HG03095 (cell line): ENCODE measurements around the gene PRELP.

Experiments used
- ATAC-seq: cut with Tn5 transposase; IDR thresholded peaks from one replicate; pipeline ENCODE4 v1.9.1; 2021; ENCODE audit warnings: moderate library complexity; ENCODE audit not compliant: unreplicated experiment

Gene PRELP

DNA sequence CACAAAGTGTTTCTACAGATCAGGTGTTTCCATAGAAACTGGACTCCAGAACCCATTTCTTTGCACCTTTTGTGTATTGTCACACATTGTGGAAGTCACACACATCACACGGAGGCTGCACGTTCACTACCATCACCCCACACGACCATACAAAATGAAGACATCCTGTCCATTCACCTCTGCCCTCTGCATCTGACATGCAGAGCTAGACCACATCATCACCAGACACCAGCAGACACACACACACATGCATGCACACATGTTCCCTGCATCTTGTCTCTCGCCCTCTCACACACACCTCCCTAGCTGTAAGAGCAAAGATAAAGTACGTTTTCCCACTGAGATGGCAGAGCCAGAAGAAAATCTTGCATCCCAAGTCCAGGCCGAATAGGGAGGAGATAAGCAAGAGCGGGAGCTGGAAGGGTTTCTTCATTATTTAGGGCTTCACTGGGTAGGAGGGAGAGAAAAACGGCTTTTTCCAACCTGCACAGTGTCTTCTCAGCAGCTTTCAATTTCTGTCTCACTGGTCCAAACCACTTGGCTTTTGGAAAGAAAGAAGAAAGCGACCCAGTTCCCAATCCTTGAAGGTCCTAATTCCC is 709 bp downstream of the PRELP start:
- ATAC-seq, result no peak

DNA sequence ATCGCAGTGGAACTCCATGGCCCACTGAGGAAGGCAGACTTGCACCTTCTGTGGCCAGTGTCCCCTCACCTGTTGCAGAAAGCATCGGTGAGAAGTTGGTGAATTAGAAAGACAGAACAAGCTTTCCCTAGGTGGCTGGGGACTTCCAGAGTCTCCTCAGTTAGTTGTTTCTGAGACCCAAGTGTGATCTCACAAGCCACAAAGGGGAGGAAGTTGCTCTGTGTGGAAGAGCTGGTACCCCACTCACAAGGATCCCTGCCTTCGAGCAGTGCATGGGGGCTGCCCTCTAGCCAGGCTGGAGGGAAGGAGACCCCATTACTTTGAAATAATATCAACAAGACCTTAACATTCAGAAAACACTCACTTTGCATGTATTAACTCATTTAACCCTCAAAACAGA is 2.1 kb downstream of the PRELP start:
- no peak for ATAC-seq

DNA sequence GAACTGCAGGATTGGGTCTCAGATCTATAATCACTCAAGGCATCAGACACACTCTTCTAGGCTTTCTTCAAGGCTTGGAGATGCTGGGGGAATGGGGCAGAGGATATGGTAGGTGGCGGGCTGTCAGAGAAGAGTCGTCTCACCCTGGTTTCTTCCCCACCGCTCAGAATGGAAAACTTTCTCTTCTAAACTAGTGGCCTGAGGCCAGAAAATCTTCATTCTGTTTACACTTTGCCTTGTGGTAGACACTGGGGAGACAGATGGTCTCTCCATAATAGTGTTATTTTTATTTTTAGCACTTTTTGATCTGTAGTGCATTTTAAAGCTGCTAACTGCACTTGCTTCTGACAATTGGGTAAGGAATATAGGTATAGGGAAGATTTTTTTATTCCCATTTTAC is 2.6 kb downstream of the PRELP start:
- no peak for ATAC-seq

DNA sequence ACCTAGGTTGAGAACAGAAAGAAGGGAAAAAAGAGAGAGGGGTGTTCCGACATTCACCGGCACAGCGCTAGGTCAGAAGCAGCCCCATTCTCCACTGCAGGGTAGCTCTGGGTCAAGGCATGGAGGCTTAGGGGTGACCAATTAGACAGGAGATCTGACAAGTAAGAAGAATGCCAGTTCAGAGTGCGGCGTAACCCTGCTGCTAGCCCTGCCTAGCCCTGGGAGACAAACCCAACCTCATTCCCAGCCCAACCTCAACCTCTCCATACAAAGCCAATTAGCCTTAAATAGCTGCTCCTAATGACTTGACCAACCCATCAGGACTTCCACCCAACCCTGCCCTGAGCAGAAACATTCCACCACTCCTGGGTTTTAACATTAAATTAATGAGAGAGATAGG is 3.4 kb downstream of the PRELP start:
- no peak for ATAC-seq

DNA sequence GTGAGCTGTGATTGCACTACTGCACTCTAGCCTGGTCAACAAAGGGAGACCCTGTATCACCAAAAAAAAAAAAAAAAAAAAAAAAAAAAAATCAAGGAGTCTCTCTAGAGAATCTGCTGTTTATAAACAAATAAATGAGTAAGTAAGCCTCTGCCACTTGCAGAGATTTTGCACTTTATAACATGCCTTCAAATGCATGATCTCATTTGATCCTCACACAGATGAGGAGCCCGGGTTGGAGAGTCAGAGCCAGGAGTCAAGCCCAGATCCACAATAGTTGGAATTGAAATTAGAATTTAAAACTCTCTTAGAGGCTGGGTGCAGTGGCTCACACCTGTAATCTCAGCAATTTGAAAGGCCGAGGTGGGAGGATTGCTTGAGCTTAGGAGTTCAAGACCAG is 4.0 kb downstream of the PRELP start:
- ATAC-seq, result no peak

DNA sequence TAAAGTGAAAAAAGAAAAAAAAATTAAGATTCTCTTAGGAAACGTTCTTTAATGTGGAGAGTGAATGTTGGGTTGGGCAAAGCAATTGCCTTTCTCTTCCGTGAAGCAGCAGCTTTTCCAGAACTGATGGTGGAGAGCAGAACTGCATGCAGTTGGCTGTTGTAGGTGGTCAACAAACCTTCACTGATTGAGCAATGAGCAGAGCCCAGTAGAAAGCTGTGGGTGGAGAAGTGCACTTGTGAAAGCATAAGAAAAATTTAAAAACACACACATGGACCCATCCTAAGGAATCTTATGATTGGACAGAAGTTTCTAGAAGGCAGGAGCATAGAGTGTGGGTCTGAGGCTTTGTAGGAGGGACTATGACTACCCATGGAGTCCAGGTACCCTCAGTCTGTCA is 4.5 kb downstream of the PRELP start:
- no peak for ATAC-seq

DNA sequence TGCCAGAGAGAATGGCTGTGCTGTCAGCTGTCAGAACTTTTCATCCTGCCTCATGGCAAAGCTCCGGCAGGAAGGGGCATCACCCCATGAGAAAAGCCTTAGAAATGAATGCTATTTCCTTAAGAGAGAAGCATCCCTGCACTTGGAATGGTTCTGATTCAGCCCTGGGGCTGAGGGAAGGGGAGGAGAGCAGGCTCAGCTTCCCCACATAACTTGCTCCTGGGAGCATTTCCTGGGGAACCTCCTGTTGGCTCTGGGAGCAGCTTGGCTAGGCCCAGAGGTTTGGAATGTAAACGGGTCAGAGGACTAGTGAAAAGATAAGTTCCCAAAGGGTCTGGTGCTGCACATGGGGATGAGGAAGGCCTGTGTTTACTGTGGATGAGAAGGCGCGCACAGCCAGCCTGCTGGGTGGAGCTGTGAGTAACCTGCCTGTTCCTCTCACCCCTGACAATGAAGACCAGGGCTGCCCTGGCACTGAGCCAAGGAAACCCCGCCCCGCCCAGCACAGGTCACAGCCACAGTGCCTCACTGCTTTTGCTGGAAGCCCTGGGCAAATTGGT is 5.0 kb downstream of the PRELP start:
- ATAC-seq, result no peak

DNA sequence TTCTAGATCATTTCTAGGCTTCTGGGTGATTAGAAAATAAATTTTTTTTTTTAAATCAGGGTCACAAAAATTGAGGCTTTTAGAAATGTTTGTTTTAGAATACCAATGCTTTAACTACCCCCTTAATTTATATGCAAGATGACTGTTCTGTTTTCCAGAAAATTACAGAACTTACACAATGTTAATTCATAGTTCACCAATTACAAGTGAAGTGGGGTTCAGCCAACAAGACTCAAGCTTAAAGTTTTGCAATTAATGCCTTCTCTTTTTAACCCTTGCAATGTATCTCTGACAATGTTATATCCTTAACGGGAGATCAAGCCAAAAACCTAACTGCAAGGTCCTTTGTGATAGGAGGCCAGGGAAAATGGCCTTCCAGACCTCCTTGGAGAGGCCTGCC is 5.6 kb downstream of the PRELP start:
- ATAC-seq, result no peak

DNA sequence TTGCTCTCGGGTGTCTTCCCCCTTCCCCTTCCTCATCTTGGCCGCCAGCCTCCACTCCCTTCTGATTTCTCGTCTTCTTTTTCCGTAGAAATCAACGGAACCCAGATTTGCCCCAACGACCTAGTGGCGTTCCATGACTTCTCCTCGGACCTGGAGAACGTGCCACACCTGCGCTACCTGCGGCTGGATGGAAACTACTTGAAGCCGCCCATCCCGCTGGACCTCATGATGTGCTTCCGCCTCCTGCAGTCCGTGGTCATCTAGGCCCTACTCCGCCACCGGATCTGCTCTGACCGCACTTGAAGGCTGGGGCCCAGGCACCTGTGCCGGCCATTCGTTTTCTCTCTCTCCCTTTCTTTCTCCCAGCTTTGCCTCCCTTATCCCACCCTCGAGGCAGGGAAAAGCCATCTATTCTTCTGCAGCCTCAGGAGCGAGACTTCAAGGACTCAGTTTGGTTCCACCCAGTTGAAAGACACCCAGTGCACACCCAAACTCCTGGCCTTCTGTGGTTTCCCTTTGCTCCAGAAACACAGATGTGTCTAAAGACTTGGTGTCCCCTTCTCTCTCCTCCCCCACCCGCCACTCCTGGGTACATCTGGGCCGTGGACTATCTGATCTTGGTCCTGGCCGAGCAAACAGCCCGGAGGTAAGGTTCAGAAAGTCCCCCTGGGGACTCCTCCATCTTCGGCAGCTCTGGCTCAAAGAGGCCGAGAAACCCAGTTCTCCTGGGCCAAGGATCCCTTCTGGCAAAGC is 11.2 kb downstream of the PRELP start:
- no peak for ATAC-seq

DNA sequence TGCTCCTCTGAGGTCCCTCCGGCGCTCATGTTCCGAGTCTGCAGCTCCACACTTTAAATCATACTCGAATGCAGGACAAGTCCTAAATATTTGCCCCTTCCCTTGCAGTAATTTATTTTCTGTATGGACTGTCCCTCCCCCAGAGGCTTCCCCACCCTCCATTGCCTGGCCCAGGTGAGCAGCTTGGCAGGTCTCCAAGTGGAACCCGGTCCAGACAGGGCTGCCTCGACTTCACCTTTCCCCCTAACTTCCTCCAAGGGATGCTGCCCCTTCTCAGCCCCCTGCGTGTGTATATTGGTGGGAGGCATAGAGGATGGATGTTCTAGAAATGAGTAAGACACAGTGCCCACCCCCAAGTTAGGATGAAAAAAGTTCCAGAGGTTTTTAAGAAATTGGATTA is 12.9 kb downstream of the PRELP start:
- no peak for ATAC-seq

DNA sequence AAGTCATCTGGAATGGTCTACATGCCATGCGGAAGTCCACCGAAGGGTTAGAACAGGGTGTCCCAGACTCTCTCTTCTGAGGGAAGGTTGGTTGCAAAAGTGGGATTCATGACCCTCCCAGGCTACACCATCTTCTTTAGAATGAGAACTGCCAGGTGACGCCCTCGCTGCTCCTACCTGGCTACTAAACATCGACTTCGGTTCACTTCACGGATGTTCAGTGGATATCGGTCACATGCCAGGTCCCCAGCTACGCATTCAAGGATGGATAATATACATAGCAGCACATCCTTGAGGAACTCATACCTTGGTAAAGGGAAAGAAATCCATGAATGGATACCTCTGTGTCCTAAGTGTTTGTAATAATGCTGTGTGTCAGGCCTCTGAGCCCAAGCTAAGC is 15.0 kb downstream of the PRELP start:
- no peak for ATAC-seq

DNA sequence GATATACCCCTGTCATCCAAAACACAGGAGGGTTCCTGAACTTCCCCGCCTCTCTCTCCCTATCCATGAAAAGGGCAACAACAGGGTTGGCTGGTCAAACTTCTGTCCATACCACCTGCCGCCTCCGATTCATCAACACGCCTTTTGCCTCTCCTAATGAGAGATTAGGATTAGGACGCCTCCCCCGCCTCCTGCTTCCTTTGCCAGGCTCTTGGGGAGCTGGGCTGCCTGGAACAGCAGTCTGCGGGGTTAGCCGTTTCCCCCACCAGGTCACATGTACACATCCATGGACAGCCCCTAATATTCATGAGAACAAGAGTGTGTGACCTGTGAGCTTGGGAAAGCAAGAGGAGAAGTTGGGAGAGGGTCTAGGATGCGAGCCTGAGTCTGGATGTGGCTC is 16.1 kb downstream of the PRELP start:
- no peak for ATAC-seq

DNA sequence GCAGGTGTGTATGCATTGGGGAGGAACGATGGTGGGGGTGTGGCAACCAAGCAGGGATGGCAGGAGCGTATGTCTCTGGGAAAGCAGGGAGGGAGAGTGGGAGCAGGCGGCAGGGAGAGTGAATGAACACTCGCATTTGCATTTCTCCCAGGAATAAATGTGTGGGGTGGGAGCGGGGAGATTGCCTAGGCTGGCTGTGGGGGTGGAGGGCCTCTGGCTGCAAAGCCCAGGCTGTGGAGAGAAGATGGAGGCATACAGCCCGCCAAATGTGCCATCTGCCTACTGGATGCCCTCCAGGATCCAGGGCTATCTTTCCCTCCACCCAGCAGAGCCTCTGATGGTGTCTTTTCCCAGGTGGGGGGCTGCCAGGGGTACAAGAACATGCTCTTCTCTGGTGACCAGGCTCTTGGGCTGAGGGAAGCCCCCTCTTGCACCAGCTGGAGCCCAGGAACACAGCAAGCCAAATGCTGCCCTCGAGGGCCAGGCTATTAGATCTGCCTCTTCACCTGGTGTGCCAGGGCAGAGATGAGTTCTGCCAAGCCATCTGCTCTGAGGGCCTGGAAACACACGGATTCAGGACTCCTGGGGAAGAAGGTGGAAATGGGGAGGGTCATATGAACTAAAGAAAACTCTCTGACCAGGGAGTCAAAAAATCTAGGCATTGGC is 16.6 kb downstream of the PRELP start:
- no peak for ATAC-seq

DNA sequence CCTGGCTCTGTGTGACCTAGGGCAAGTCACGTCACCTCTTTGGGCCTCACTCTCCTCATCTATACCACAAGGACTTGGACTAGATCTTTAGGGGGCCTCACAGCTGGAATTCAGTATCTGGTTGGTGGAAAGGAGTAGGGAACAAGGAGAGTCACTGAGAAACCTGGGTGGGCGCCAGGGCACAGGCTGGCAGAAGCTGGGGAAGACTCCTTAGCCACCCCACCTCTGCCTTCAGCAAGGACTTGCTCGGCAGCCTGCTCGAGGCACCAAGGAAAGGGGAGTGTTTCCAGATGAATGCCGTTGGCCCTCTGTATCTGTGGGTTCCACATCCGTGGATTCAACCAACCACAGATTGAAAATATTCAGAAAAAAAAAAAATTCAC is 17.1 kb downstream of the PRELP start:
- no peak for ATAC-seq

DNA sequence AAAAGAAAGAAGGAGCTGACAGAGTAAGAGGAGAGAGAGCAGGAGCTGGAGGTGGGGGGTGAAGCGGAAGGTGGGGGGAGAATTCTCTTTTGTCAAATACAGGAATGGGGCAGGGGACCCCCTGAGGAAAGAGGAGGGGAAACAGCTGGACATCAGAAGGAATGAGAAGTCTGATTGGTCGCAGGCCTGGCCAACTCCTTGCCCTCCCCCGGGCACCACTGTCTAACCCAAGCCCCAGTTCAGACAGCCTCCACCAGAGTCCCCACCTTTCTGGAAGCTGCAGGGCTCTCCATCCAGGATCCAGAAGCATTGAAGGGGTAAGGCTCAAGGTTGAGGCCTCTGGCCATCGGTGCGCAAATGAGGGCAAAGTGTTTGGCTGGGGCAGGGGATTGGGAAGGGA is 18.3 kb downstream of the PRELP start, which contains the start of gene OPTC:
OPTC (plus strand) TSS at position 253 of the 400 bp plus-strand sequence. CDS start 1,853 bp downstream, outside the sequence.
- ATAC-seq, result no peak

DNA sequence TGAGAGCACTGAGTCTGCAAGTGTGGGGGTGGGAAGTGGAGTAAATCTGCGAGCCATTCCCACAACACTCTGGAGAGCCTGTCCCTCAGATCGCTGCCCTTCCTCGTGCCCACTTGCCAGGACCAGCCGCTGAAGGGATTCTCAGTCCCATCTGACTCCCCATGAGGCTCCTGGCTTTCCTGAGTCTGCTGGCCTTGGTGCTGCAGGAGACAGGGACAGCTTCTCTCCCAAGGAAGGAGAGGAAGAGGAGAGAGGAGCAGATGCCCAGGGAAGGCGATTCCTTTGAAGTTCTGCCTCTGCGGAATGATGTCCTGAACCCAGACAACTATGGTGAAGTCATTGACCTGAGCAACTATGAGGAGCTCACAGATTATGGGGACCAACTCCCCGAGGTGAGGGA is 20.2 kb downstream of the PRELP start:
- no peak for ATAC-seq

DNA sequence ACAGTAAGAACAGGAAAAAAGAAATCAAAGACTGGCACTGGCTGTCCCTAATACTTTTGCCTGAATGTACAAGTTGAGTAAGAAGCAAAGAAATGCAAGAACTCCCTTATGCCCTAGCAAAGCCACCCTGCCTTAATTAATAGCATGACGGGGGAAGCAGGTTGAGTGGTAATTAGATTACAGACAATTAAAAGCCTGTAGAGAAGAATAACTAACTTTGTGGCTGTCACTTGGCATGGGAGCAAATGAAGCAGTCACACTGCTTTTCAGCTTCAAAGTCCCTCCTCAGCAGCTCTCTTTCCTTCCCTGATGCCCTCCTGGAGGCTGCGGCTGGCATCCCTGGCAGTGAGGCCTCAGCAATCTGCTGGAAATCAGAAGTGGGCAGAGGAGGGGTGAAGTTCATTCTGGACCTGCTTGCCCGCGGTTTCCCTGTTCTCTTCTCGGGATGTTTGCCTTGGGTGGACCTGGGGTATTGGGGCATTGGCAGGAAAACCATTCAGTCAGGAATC is 21.7 kb downstream of the PRELP start:
- ATAC-seq, result no peak

DNA sequence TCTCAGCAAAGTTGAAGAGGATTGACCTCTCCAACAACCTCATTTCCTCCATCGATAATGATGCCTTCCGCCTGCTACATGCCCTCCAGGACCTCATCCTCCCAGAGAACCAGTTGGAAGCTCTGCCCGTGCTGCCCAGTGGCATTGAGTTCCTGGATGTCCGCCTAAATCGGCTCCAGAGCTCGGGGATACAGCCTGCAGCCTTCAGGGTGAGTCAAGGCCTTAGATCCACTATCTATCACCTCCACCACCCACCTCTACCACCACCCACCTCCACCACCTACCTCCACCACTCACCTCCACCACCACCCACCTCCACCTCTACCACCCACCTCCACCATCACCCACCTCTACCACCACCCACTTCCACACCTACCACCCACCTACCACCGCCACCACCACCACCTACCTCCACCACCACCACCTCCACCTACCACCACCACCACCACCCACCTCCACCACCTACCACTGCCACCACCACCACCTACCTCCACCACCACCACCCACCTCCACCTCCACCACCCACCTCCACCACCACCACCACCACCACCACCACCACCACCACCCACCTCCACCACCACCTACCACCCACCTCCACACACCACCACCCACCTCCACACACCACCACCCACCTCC is 24.2 kb downstream of the PRELP start:
- no peak for ATAC-seq

DNA sequence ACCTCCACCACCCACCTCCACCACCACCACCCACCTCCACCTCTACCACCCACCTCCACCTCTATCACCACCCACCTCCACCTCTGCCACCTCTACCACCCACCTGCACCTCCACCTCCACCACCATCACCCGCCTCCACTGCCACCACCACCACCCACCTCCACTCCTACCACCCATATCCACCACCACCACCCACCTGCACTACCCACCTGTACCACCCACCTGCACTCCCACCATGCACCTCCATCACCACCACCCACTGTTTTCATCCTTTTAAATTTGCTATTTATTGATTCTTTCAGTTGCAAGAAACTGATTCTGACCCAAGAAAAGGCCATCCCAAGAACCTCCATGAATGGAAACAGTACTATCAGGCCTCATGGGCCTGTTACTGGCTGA is 24.7 kb downstream of the PRELP start:
- no peak for ATAC-seq

DNA sequence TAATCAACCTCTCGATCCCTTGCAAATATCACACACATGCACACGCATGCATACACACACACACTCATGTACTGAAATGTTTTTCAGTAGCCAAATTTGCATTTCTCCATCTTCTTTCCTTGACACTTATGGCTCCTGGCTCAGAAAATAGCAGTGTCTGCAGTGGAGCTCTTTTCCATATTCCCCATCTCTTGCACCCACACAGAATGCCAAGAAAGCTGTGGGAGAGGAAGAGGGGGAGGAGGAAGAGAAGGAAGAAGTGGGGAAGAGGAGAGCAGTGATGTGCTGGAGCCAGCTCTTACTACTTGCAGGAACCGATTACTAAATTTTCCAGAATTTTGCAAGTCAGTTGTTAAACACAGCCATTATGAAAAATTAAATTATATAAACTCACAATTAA is 28.2 kb downstream of the PRELP start:
- ATAC-seq, result no peak
